Urinary bladder (tissue), 4 donors: Measurements from ENCODE around the gene GRK2. TPM values are rescaled to one million over a fixed set of nuclear protein-coding genes. Genes with fewer than 3 reads are reported as not detected.
"Not testable (repeated sequence)": the region's sequence is repeated elsewhere in the genome, so short reads cannot be mapped to it uniquely, and the experiment has no call there.

Source experiments
- DNase-seq: peaks from one replicate; pipeline ENCODE4 v3.0.0-alpha.2; 2015; ENCODE audit errors: extremely low spot score
- H3K27ac ChIP-seq: one replicate; pipeline ENCODE4 v1.5.1; 2013; ENCODE audit warnings: low read depth, mild to moderate bottlenecking, moderate library complexity
- H3K36me3 ChIP-seq: one replicate; pipeline ENCODE4 v1.6.1; 2013; ENCODE audit warnings: mild to moderate bottlenecking, moderate library complexity; ENCODE audit not compliant: insufficient read depth
- H3K4me1 ChIP-seq: one replicate; pipeline ENCODE4 v1.6.1; 2013; ENCODE audit warnings: mild to moderate bottlenecking, moderate library complexity; ENCODE audit not compliant: insufficient read depth
- H3K4me3 ChIP-seq: one replicate; pipeline ENCODE4 v1.5.1; 2013; ENCODE audit warnings: low read depth, low read length
- WGBS: extraction: QIAGEN DNeasy Blood & Tissue Kit; methylation state at CpG from one replicate; pipeline ENCODE4 v1.1.7; 2013; 5-methylcytosine and 5-hydroxymethylcytosine counted together
- polyA plus RNA-seq: library from polyadenylated mRNA; stranded (reverse); fragments of 200-250 nt; gene quantifications from one replicate; pipeline ENCODE4 v1.2.3, GENCODE V29; 2013
- total RNA-seq: library from RNA; depleted of rRNA; stranded (reverse); fragments of >200 nt; gene quantifications from one replicate; pipeline ENCODE4 v1.2.3, GENCODE V29; 2014
- donor health status: healthy with polysubstance abuse.
- donor health status: healthy.

The GRK2 gene
- total and polyA plus RNA-seq, 2 donors, result 21.1 to 66.3 TPM

- WGBS, result 90% methylated on average over 12 of the region's 12 CpGs
- not testable (repeated sequence) for H3K4me1 ChIP-seq, DNase-seq, H3K4me3 ChIP-seq, H3K27ac ChIP-seq, H3K36me3 ChIP-seq
Observed at GRCh38 chr11:67318876-67319275, 52.6 kb downstream of the GRK2 start.

- H3K27ac ChIP-seq, result no peak overlapping the region
- no peak for DNase-seq
- no peak overlapping the region for H3K4me3 ChIP-seq
- no peaks in the 10 kb centered on the region for H3K36me3 ChIP-seq
- no peaks in the 10 kb centered on the region for H3K4me1 ChIP-seq
- 51% methylated on average over 3 of the region's 3 CpGs for WGBS
Observed at GRCh38 chr11:67320011-67320410, 53.7 kb downstream of the GRK2 start.

GRCh38 chr11:67320691-67321090 is 54.4 kb downstream of the GRK2 start:
- H3K36me3 ChIP-seq, result no peaks in the 10 kb centered on the region
- H3K4me1 ChIP-seq, result no peaks in the 10 kb centered on the region
- H3K27ac ChIP-seq, result no peak overlapping the region
- DNase-seq, result no peak
- H3K4me3 ChIP-seq, result no peak overlapping the region
- WGBS, result 96% methylated on average over 2 of the region's 2 CpGs

- H3K36me3 ChIP-seq, result no peaks in the 10 kb centered on the region
- no peaks in the 10 kb centered on the region for H3K4me1 ChIP-seq
- H3K27ac ChIP-seq, result no peak overlapping the region
- DNase-seq, result no peak
- H3K4me3 ChIP-seq, result no peak overlapping the region
- 90% methylated on average over 6 of the region's 6 CpGs for WGBS
Observed at GRCh38 chr11:67321313-67321871, 55.1 kb downstream of the GRK2 start.

- DNase-seq, result no peak
- H3K4me3 ChIP-seq, result no peak overlapping the region
- WGBS, result 93% methylated on average over 3 of the region's 3 CpGs
- no peaks in the 10 kb centered on the region for H3K4me1 ChIP-seq
- H3K36me3 ChIP-seq, result no peaks in the 10 kb centered on the region
- no peak overlapping the region for H3K27ac ChIP-seq
Observed at GRCh38 chr11:67322049-67322448, 55.8 kb downstream of the GRK2 start.

- H3K27ac ChIP-seq, result no peak overlapping the region
- no peak overlapping the region for H3K4me3 ChIP-seq
- no peaks in the 10 kb centered on the region for H3K4me1 ChIP-seq
- no peaks in the 10 kb centered on the region for H3K36me3 ChIP-seq
- DNase-seq, result no peak
- 89% methylated on average over 7 of the region's 7 CpGs for WGBS
Observed at GRCh38 chr11:67323526-67323925, 57.3 kb downstream of the GRK2 start.

- no peak for DNase-seq
- H3K36me3 ChIP-seq, result no peaks in the 10 kb centered on the region
- 81% methylated on average over 6 of the region's 6 CpGs for WGBS
- no peaks in the 10 kb centered on the region for H3K4me1 ChIP-seq
- H3K27ac ChIP-seq, result no peak overlapping the region
- H3K4me3 ChIP-seq, result no peak overlapping the region
Observed at GRCh38 chr11:67332081-67332691, 65.9 kb downstream of the GRK2 start.

Other genes with a start within 250 kb of the GRK2 start
- 0.26 TPM for gene SYT12, start 243.3 kb upstream of the GRK2 start, total RNA-seq
- gene SYT12, start 243.3 kb upstream of the GRK2 start, polyA plus RNA-seq, result 0.20 TPM
- gene RHOD, start 209.6 kb upstream of the GRK2 start, total RNA-seq, result 3.9 TPM
- gene RHOD, start 209.6 kb upstream of the GRK2 start, polyA plus RNA-seq, result 10.1 TPM
- gene KDM2A, start 147.2 kb upstream of the GRK2 start, total RNA-seq, result 74.8 TPM
- gene KDM2A, start 147.2 kb upstream of the GRK2 start, polyA plus RNA-seq, result 47.8 TPM
- gene ANKRD13D, start 22.8 kb downstream of the GRK2 start, total RNA-seq, result 25.2 TPM
- 44.0 TPM for gene ANKRD13D, start 22.8 kb downstream of the GRK2 start, polyA plus RNA-seq
- 23.6 TPM for gene SSH3, start 37.1 kb downstream of the GRK2 start, total RNA-seq
- gene SSH3, start 37.1 kb downstream of the GRK2 start, polyA plus RNA-seq, result 52.7 TPM
- gene POLD4, start 87.1 kb downstream of the GRK2 start, total RNA-seq, result 8.8 TPM
- 157 TPM for gene POLD4, start 87.1 kb downstream of the GRK2 start, polyA plus RNA-seq
- 2.7 TPM for gene CLCF1, start 107.1 kb downstream of the GRK2 start, total RNA-seq
- gene CLCF1, start 107.1 kb downstream of the GRK2 start, polyA plus RNA-seq, result 9.2 TPM
- 7.5 TPM for gene RAD9A, start 125.5 kb downstream of the GRK2 start, total RNA-seq
- 16.9 TPM for gene RAD9A, start 125.5 kb downstream of the GRK2 start, polyA plus RNA-seq
- 70.6 TPM for gene PPP1CA, start 135.4 kb downstream of the GRK2 start, total RNA-seq
- gene PPP1CA, start 135.4 kb downstream of the GRK2 start, polyA plus RNA-seq, result 85.9 TPM
- 0.42 TPM for gene TBC1D10C, start 137.6 kb downstream of the GRK2 start, total RNA-seq
- gene TBC1D10C, start 137.6 kb downstream of the GRK2 start, polyA plus RNA-seq, result 2.6 TPM
- 0.63 TPM for gene CARNS1, start 149.2 kb downstream of the GRK2 start, total RNA-seq
- gene CARNS1, start 149.2 kb downstream of the GRK2 start, polyA plus RNA-seq, result 0.76 TPM
- gene RPS6KB2, start 162.0 kb downstream of the GRK2 start, total RNA-seq, result 19.8 TPM
- 41.2 TPM for gene RPS6KB2, start 162.0 kb downstream of the GRK2 start, polyA plus RNA-seq
- 1.2 TPM for gene PTPRCAP, start 171.2 kb downstream of the GRK2 start, total RNA-seq
- gene PTPRCAP, start 171.2 kb downstream of the GRK2 start, polyA plus RNA-seq, result 5.2 TPM
- gene CORO1B, start 177.0 kb downstream of the GRK2 start, total RNA-seq, result 31.0 TPM
- gene CORO1B, start 177.0 kb downstream of the GRK2 start, polyA plus RNA-seq, result 99.3 TPM
- gene GPR152, start 186.3 kb downstream of the GRK2 start, total RNA-seq, result not detected
- gene GPR152, start 186.3 kb downstream of the GRK2 start, polyA plus RNA-seq, result not detected
- 0.26 TPM for gene CABP4, start 188.9 kb downstream of the GRK2 start, total RNA-seq
- gene CABP4, start 188.9 kb downstream of the GRK2 start, polyA plus RNA-seq, result 0.96 TPM
- gene TMEM134, start 202.8 kb downstream of the GRK2 start, total RNA-seq, result 20.4 TPM
- gene TMEM134, start 202.8 kb downstream of the GRK2 start, polyA plus RNA-seq, result 80.2 TPM
- gene AIP, start 216.6 kb downstream of the GRK2 start, total RNA-seq, result 42.9 TPM
- 135 TPM for gene AIP, start 216.6 kb downstream of the GRK2 start, polyA plus RNA-seq
- gene PITPNM1, start 238.9 kb downstream of the GRK2 start, total RNA-seq, result 12.6 TPM
- gene PITPNM1, start 238.9 kb downstream of the GRK2 start, polyA plus RNA-seq, result 18.5 TPM
- 5.9 TPM for gene CDK2AP2, start 241.7 kb downstream of the GRK2 start, total RNA-seq
- 75.8 TPM for gene CDK2AP2, start 241.7 kb downstream of the GRK2 start, polyA plus RNA-seq